Liver (tissue), 9 donors: ENCODE results near the gene APOL3. TPM values are rescaled to one million over a fixed set of nuclear protein-coding genes. Genes with fewer than 3 reads are reported as not detected.
A peak's percentile ranks its signal among the peaks of the same experiment; 100 is the strongest.

ENCODE experiments used
- DNase-seq: peaks from one replicate; pipeline ENCODE4 v3.0.0-alpha.2; 2017; ENCODE audit warnings: low spot score
- H3K27ac ChIP-seq, 2 donors: one replicate each; pipeline ENCODE4 v1.7.0; 2013; ENCODE audit warnings: inconsistent platforms in 2 of 2, low read length in 2 of 2, control low read depth in 1 of 2, low read depth in 1 of 2, mild to moderate bottlenecking in 1 of 2
- H3K27me3 ChIP-seq, 4 donors: one replicate each; pipeline versions ENCODE4 v1.6.1 to v1.7.0; 2013; ENCODE audit warnings: low read length in 3 of 4, inconsistent platforms in 1 of 4, mild to moderate bottlenecking in 1 of 4, moderate library complexity in 1 of 4; ENCODE audit not compliant: control insufficient read depth in 4 of 4, insufficient read depth in 4 of 4
- H3K36me3 ChIP-seq, 4 donors: one replicate each; pipeline versions ENCODE4 v1.6.1 to v1.7.0; 2013; ENCODE audit warnings: low read length in 3 of 4, mild to moderate bottlenecking in 3 of 4, low read depth in 1 of 4, moderate library complexity in 1 of 4; ENCODE audit not compliant: control insufficient read depth in 4 of 4, insufficient read depth in 3 of 4
- H3K4me1 ChIP-seq, 4 donors: one replicate each; pipeline versions ENCODE4 v1.6.1 to v1.7.0; 2013; ENCODE audit warnings: low read length in 3 of 4, mild to moderate bottlenecking in 3 of 4, moderate library complexity in 1 of 4; ENCODE audit not compliant: control insufficient read depth in 4 of 4, insufficient read depth in 4 of 4
- H3K4me3 ChIP-seq, 3 donors: one replicate each; pipeline versions ENCODE4 v1.6.1 to v1.7.0; 2013; ENCODE audit warnings: low read length in 3 of 3, control low read depth in 1 of 3, low read depth in 1 of 3, mild to moderate bottlenecking in 1 of 3
- H3K9ac ChIP-seq, 2 donors: one replicate each; pipeline ENCODE4 v1.7.0; 2013; ENCODE audit warnings: low read length in 2 of 2, mild to moderate bottlenecking in 2 of 2, moderate library complexity in 2 of 2, control low read depth in 1 of 2, low read depth in 1 of 2
- H3K9me3 ChIP-seq, 4 donors: one replicate each; pipeline versions ENCODE4 v1.6.1 to v1.7.0; 2013; ENCODE audit warnings: low read length in 3 of 4; ENCODE audit not compliant: control insufficient read depth in 4 of 4
- ATF3 ChIP-seq: IDR thresholded peaks from 2 replicates; pipeline ENCODE4 v1.6.1; 2016; ENCODE audit warnings: antibody characterized with exemption
- CTCF ChIP-seq: fragments of 150-350 bp; IDR thresholded peaks from 2 replicates; pipeline ENCODE4 v1.5.1; 2017; ENCODE audit warnings: improper control_type of control experiment, low read depth, low read length; ENCODE audit not compliant: missing input control
- EGR1 ChIP-seq, 2 donors: IDR thresholded peaks; 2 replicates each; pipeline ENCODE4 v1.6.1; 2016 to 2018; ENCODE audit warnings: antibody characterized with exemption in 2 of 2, low read depth in 2 of 2
- FOXA1 ChIP-seq: IDR thresholded peaks from 2 replicates; pipeline ENCODE4 v1.6.1; 2016; ENCODE audit warnings: antibody characterized with exemption
- FOXA2 ChIP-seq: IDR thresholded peaks from 2 replicates; pipeline ENCODE4 v1.6.1; 2016; ENCODE audit warnings: antibody characterized with exemption
- GABPA ChIP-seq, 2 donors: IDR thresholded peaks in 1 of 2; conservative IDR thresholded peaks in 1 of 2; 2 replicates each; pipeline ENCODE4 v1.6.1; 2016; ENCODE audit warnings: antibody characterized with exemption in 2 of 2, mild to moderate bottlenecking in 1 of 2, moderate library complexity in 1 of 2
- HNF4A ChIP-seq, 2 donors: conservative IDR thresholded peaks; 2 replicates each; pipeline ENCODE4 v1.6.1; 2016; ENCODE audit warnings: antibody characterized with exemption in 2 of 2, mild to moderate bottlenecking in 2 of 2
- HNF4G ChIP-seq: IDR thresholded peaks from 2 replicates; pipeline ENCODE4 v1.6.1; 2016; ENCODE audit warnings: antibody characterized with exemption
- JUND ChIP-seq, 2 donors: IDR thresholded peaks; 2 replicates each; pipeline ENCODE4 v1.6.1; 2016; ENCODE audit warnings: antibody characterized with exemption in 2 of 2
- MAX ChIP-seq: IDR thresholded peaks from 2 replicates; pipeline ENCODE4 v1.6.1; 2016; ENCODE audit warnings: antibody characterized with exemption
- NR2F2 ChIP-seq: IDR thresholded peaks from 2 replicates; pipeline ENCODE4 v1.6.1; 2016; ENCODE audit warnings: antibody characterized with exemption
- RAD21 ChIP-seq, 2 donors: IDR thresholded peaks; 2 replicates each; pipeline ENCODE4 v1.6.1; 2016; ENCODE audit warnings: antibody characterized with exemption in 2 of 2, mild to moderate bottlenecking in 2 of 2
- REST ChIP-seq: IDR thresholded peaks from 2 replicates; pipeline ENCODE4 v1.6.1; 2016; ENCODE audit warnings: antibody characterized with exemption, mild to moderate bottlenecking
- RXRA ChIP-seq, 2 donors: IDR thresholded peaks; 2 replicates each; pipeline ENCODE4 v1.6.1; 2017 to 2018; ENCODE audit warnings: antibody characterized with exemption in 2 of 2, mild to moderate bottlenecking in 1 of 2
- SP1 ChIP-seq: IDR thresholded peaks from 2 replicates; pipeline ENCODE4 v1.6.1; 2018; ENCODE audit warnings: antibody characterized with exemption, mild to moderate bottlenecking
- TAF1 ChIP-seq: conservative IDR thresholded peaks from 2 replicates; pipeline ENCODE4 v1.6.1; 2016; ENCODE audit warnings: antibody characterized with exemption, mild to moderate bottlenecking
- YY1 ChIP-seq: IDR thresholded peaks from 2 replicates; pipeline ENCODE4 v1.6.1; 2016; ENCODE audit warnings: antibody characterized with exemption, mild to moderate bottlenecking
- ZBTB33 ChIP-seq: IDR thresholded peaks from 2 replicates; pipeline ENCODE4 v1.6.1; 2016; ENCODE audit warnings: antibody characterized with exemption
- WGBS: extraction: QIAGEN DNeasy Blood & Tissue Kit; methylation state at CpG from one replicate; pipeline ENCODE4 v1.1.7; 2013; 5-methylcytosine and 5-hydroxymethylcytosine counted together
- polyA plus RNA-seq, 2 donors: library from polyadenylated mRNA; stranded (reverse) in 1 of 2; unstranded in 1 of 2; fragments of 200-250 nt in 1 of 2; fragments of >200 nt in 1 of 2; fragmentation: Nextera tagmentation in 1 of 2; extraction: Ambion mirVana in 1 of 2; gene quantifications; one replicate each; pipeline versions ENCODE4 v1.2.1 to v1.2.3, GENCODE V29; 2013 to 2015
- total RNA-seq, 2 donors: library from RNA; depleted of rRNA; stranded (reverse); fragments of >200 nt; gene quantifications; one replicate each; pipeline ENCODE4 v1.2.3, GENCODE V29; 2014
- donor health status: healthy.
- donor health status: healthy.
- donor health status: healthy.
- donor health status: healthy.
- donor health status: healthy.

APOL3 gene
- total and polyA plus RNA-seq, 4 donors = 7.2 to 34.5 (median 11.8) TPM

- Histone ChIP-seq H3K9me3 (no peaks in the 10 kb centered on the region), H3K9ac (no peak overlapping the region), H3K4me1 (peaks cover 2 to 38% (median 27%) of the 10 kb centered on the region in 4 donors), H3K27ac (no peak overlapping the region), H3K4me3 (no peak overlapping the region), H3K27me3 (no peaks in the 10 kb centered on the region), H3K36me3 (no peaks in the 10 kb centered on the region)
- DNase-seq = no peak
- WGBS = 59% methylated on average over 5 of the region's 5 CpGs
- TF ChIP-seq TAF1 = no peak
- TF ChIP-seq FOXA2 = no peak
- no peak for TF ChIP-seq SP1
- TF ChIP-seq CTCF = peak; percentile 66
- TF ChIP-seq JUND (IDR thresholded peaks at IDR 0.05) = no peak
- no peak for TF ChIP-seq GABPA (IDR thresholded peaks at IDR 0.05 in 1 of 2, conservative IDR thresholded peaks at IDR 0.05 in 1 of 2)
- TF ChIP-seq REST = no peak
- no peak for TF ChIP-seq YY1
- peak; percentile 54 for TF ChIP-seq NR2F2
- TF ChIP-seq HNF4A (conservative IDR thresholded peaks at IDR 0.05) = peak in 1 of 2 donors; percentile 15
- no peak for TF ChIP-seq FOXA1
- TF ChIP-seq EGR1 (IDR thresholded peaks at IDR 0.05; ENCODE audit: low read depth in 2 of 2) = no peak
- TF ChIP-seq RXRA (IDR thresholded peaks at IDR 0.05) = peak in 1 of 2 donors; percentile 39
- TF ChIP-seq MAX = no peak
- no peak for TF ChIP-seq HNF4G
- TF ChIP-seq RAD21 (IDR thresholded peaks at IDR 0.05) = peak; percentile 89 to 92
Measured at GRCh38 chr22:36194971-36195370, 34.4 kb upstream of the APOL3 start.

- Histone ChIP-seq H3K9ac (no peak overlapping the region), H3K4me1 (peaks cover 2 to 38% (median 27%) of the 10 kb centered on the region in 4 donors), H3K9me3 (no peaks in the 10 kb centered on the region), H3K27me3 (no peaks in the 10 kb centered on the region), H3K36me3 (no peaks in the 10 kb centered on the region), H3K27ac (no peak overlapping the region), H3K4me3 (no peak overlapping the region)
- no peak for DNase-seq
- WGBS = 79% methylated on average over 2 of the region's 2 CpGs
- no peak for TF ChIP-seq HNF4G
- no peak for TF ChIP-seq MAX
- TF ChIP-seq NR2F2 = no peak
- no peak for TF ChIP-seq ATF3
- no peak for TF ChIP-seq FOXA1
- TF ChIP-seq REST = no peak
- TF ChIP-seq GABPA (IDR thresholded peaks at IDR 0.05 in 1 of 2, conservative IDR thresholded peaks at IDR 0.05 in 1 of 2) = no peak
- no peak for TF ChIP-seq RAD21 (IDR thresholded peaks at IDR 0.05)
- no peak for TF ChIP-seq JUND (IDR thresholded peaks at IDR 0.05)
- no peak for TF ChIP-seq TAF1
- TF ChIP-seq FOXA2 = no peak
- no peak for TF ChIP-seq YY1
- no peak for TF ChIP-seq HNF4A (conservative IDR thresholded peaks at IDR 0.05)
- no peak for TF ChIP-seq ZBTB33
Measured at GRCh38 chr22:36194385-36194784, 33.8 kb upstream of the APOL3 start.
